Measurements from ENCODE around the gene HDAC6. TPM values are rescaled to one million over a fixed set of nuclear protein-coding genes. Genes with fewer than 3 reads are reported as not detected.

HDAC6 gene
- total RNA-seq, 1 experiment from 2014 or later = 79.9 TPM

DNA sequence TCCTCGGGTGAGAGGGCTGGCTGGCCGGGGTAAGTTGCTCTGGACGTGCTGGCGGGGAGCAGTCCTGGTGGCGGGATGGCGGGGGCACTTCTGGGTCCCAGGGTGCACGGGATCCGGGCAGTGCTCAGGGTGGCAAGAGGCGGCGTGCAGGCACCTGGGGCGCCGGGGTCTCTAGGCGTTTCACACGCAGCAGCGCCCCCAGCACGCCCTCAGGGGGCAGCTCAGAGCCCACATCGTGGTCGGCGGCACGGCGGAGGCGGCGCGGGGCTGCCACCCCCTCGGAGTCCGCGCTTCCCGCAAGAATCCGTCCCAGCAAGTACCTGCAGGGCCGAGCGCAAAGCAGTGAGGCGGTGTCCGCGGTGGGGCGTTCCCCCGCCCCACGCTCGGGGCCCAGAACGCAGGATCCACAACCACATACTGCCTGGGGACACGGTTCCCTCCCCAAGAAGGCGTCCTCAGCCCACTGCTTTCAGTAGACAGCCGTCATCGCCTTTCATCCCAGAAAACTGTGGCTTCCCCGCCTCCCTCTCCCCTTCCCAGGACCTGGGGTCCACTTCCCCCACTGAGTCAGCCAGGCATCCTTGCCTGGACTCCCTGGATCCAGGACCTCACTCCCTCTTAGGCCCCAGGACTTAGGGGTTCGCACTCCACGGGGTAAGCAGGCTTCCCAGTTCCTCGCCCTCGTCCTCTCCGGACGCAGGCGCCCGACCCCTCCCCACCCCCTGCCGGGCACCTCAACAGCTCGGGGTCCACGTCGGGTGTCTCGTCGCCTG is 29.5 kb downstream of the HDAC6 start:
- H2AFZ ChIP-seq (ENCODE audit: low read depth, low read length, poor library complexity, severe bottlenecking) = no peak overlapping the region

GRCh38 chrX:48831909-48832291 is 30.0 kb downstream of the HDAC6 start:
- no peak overlapping the region for H2AFZ ChIP-seq (ENCODE audit: low read depth, low read length, poor library complexity, severe bottlenecking)
- no peak overlapping the region for H3K4me3 ChIP-seq (replicated peaks in 1 of 2; ENCODE audit: low read depth in 1 of 2, low read length in 2 of 2)
- ChIA-PET CTCF (no interaction called here), RAD21 (ENCODE audit: low non-redundant PET in 1 of 2, low total read pairs in 2 of 2, uncharacterized antibody in 2 of 2, unreplicated experiment in 2 of 2) (no interaction called here), POLR2A (no interaction called here)
- no peak overlapping the region for H3K27ac ChIP-seq (ENCODE audit: low read depth, low read length)
- TF ChIP-seq ELF1 (IDR thresholded peaks at IDR 0.05; ENCODE audit: borderline replicate concordance, low read depth) = no peak
- no peak for TF ChIP-seq EGR1 (IDR thresholded peaks at IDR 0.05; ENCODE audit: low read depth)
- TF ChIP-seq ZBTB33 (IDR thresholded peaks at IDR 0.05; ENCODE audit: extremely low read depth, insufficient replicate concordance, low read length) = no peak
- no peak for TF ChIP-seq RAD21 (IDR thresholded peaks at IDR 0.05; ENCODE audit: low read depth)
- no peak for TF ChIP-seq SRF (IDR thresholded peaks at IDR 0.05; ENCODE audit: low read depth)
- TF ChIP-seq CEBPB (IDR thresholded peaks at IDR 0.05; ENCODE audit: low read depth) = no peak
- TF ChIP-seq, protein P1, sequence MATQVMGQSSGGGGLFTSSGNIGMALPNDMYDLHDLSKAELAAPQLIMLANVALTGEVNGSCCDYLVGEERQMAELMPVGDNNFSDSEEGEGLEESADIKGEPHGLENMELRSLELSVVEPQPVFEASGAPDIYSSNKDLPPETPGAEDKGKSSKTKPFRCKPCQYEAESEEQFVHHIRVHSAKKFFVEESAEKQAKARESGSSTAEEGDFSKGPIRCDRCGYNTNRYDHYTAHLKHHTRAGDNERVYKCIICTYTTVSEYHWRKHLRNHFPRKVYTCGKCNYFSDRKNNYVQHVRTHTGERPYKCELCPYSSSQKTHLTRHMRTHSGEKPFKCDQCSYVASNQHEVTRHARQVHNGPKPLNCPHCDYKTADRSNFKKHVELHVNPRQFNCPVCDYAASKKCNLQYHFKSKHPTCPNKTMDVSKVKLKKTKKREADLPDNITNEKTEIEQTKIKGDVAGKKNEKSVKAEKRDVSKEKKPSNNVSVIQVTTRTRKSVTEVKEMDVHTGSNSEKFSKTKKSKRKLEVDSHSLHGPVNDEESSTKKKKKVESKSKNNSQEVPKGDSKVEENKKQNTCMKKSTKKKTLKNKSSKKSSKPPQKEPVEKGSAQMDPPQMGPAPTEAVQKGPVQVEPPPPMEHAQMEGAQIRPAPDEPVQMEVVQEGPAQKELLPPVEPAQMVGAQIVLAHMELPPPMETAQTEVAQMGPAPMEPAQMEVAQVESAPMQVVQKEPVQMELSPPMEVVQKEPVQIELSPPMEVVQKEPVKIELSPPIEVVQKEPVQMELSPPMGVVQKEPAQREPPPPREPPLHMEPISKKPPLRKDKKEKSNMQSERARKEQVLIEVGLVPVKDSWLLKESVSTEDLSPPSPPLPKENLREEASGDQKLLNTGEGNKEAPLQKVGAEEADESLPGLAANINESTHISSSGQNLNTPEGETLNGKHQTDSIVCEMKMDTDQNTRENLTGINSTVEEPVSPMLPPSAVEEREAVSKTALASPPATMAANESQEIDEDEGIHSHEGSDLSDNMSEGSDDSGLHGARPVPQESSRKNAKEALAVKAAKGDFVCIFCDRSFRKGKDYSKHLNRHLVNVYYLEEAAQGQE (IDR thresholded peaks at IDR 0.05; ENCODE audit: low read depth) = no peak
- TF ChIP-seq POLR2A (IDR thresholded peaks at IDR 0.05; ENCODE audit: borderline replicate concordance, extremely low read depth, insufficient read depth, insufficient read length) = no peak
- TF ChIP-seq, protein P2, sequence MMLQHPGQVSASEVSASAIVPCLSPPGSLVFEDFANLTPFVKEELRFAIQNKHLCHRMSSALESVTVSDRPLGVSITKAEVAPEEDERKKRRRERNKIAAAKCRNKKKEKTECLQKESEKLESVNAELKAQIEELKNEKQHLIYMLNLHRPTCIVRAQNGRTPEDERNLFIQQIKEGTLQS (IDR thresholded peaks at IDR 0.05) = no peak
- no peaks in the 10 kb centered on the region for H3K27me3 ChIP-seq (ENCODE audit: insufficient read depth, low read length)
- no peaks in the 10 kb centered on the region for H3K79me2 ChIP-seq (ENCODE audit: insufficient read depth, low read length)
- no peak overlapping the region for H3K4me2 ChIP-seq (ENCODE audit: low read length)
- intact Hi-C loops (cut with micrococcal nuclease) = no loop called here
- BruUV-seq (replicated peaks) = no TSS peak
- no peaks in the 10 kb centered on the region for H3K36me3 ChIP-seq (ENCODE audit: control insufficient read depth in 1 of 2, insufficient read depth in 2 of 2, low read length in 2 of 2)
- no peaks in the 10 kb centered on the region for H3K9me3 ChIP-seq (ENCODE audit: control insufficient read depth in 1 of 2, insufficient read depth in 1 of 2, low read depth in 1 of 2, low read length in 2 of 2)
- no peaks in the 10 kb centered on the region for H4K20me1 ChIP-seq (ENCODE audit: insufficient read depth)
- no peaks in the 10 kb centered on the region for H3K4me1 ChIP-seq (ENCODE audit: control insufficient read depth in 1 of 2, insufficient read depth in 2 of 2, low read length in 2 of 2)
- DNase-seq (ENCODE audit: low read depth, low spot score) (no peak), ATAC-seq (no peak)
- no peak overlapping the region for H3K9ac ChIP-seq (ENCODE audit: low read length)
- H3K9me2 ChIP-seq (ENCODE audit: insufficient read depth) = no peaks in the 10 kb centered on the region

More for the DNA sequence above, 29.5 kb downstream of the HDAC6 start:
- TF ChIP-seq ZFX (IDR thresholded peaks at IDR 0.05) (no peak), EGR1 (IDR thresholded peaks at IDR 0.05; ENCODE audit: low read depth) (no peak), ELF1 (IDR thresholded peaks at IDR 0.05; ENCODE audit: borderline replicate concordance, low read depth) (no peak), FOSL1 (IDR thresholded peaks at IDR 0.05; ENCODE audit: low read depth) (no peak), CBX3 (IDR thresholded peaks at IDR 0.05; ENCODE audit: low read depth) (no peak), ZNF274 (IDR thresholded peaks at IDR 0.05; ENCODE audit: low read depth, low read length) (no peak), POLR2A (IDR thresholded peaks at IDR 0.05; ENCODE audit: borderline replicate concordance, extremely low read depth, insufficient read depth, insufficient read length) (no peak)
- H3K4me2 ChIP-seq (ENCODE audit: low read length) = no peak overlapping the region
- BruUV-seq (replicated peaks) = no TSS peak
- no peak overlapping the region for H3K27ac ChIP-seq (ENCODE audit: low read depth, low read length)
- ChIA-PET RAD21 (ENCODE audit: low non-redundant PET in 1 of 2, low total read pairs in 2 of 2, uncharacterized antibody in 2 of 2, unreplicated experiment in 2 of 2) (no interaction called here), POLR2A (no interaction called here), CTCF (no interaction called here)
- intact Hi-C loops (cut with micrococcal nuclease) = no loop called here
- ATAC-seq = no peak
- no peaks in the 10 kb centered on the region for H3K4me1 ChIP-seq (ENCODE audit: control insufficient read depth in 1 of 2, insufficient read depth in 2 of 2, low read length in 2 of 2)
- no peaks in the 10 kb centered on the region for H3K9me2 ChIP-seq (ENCODE audit: insufficient read depth)
- no peaks in the 10 kb centered on the region for H3K27me3 ChIP-seq (ENCODE audit: insufficient read depth, low read length)
- H3K79me2 ChIP-seq (ENCODE audit: insufficient read depth, low read length) = no peaks in the 10 kb centered on the region
- H3K9ac ChIP-seq (ENCODE audit: low read length) = no peak overlapping the region
- H3K4me3 ChIP-seq (replicated peaks in 1 of 2; ENCODE audit: low read depth in 1 of 2, low read length in 2 of 2) = no peak overlapping the region
- DNase-seq (ENCODE audit: low read depth, low spot score) = no peak
- no peaks in the 10 kb centered on the region for H4K20me1 ChIP-seq (ENCODE audit: insufficient read depth)
- H3K9me3 ChIP-seq (ENCODE audit: control insufficient read depth in 1 of 2, insufficient read depth in 1 of 2, low read depth in 1 of 2, low read length in 2 of 2) = no peaks in the 10 kb centered on the region
- no peaks in the 10 kb centered on the region for H3K36me3 ChIP-seq (ENCODE audit: control insufficient read depth in 1 of 2, insufficient read depth in 2 of 2, low read length in 2 of 2)
